HG03060 (cell line): ENCODE results near the gene TRMT61B.

Source experiments
- ATAC-seq: cut with Tn5 transposase; IDR thresholded peaks from one replicate; pipeline ENCODE4 v1.9.1; 2021; ENCODE audit warnings: low read depth, moderate number of reproducible peaks; ENCODE audit not compliant: unreplicated experiment

TRMT61B gene

DNA sequence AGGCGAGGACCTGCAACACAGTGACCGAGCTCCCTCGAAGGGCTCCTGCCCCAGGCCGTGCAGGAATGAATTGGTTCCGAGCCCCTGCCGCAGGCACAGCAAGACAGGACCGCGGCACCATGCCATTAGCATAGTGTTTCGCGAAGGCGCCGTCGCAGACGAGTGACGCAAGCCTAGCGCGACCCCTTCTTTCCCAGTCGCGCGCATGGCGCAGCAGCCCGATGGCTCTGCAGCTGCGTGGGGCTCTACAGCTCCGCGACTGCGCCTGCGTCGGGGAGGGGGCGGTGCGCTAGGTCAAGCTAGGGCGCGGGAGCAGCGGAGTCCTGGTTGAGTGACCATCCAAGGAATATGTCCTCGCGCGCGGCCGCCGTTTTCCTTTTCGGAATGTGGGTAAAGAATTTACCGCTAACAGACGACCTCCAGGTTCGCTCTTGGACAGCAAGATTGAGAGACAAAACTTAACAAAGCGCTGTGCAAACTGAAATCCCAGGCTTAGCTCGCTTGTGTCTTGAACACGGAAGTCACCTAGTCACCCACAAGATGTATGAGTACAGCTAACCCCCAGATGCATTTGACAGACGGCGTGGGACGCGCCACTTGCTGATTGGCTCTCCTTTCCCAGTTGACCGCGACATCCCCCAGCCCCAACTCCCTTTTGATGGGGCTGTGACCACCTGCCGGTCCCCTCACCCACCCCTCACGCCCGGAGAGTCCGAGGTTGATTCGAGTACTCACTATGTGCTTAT lies at the start of gene TRMT61B:
TSS of gene TRMT61B (minus strand) at position 164 of the 746 bp plus-strand sequence. CDS start at position 132, 32 bp downstream.
- ATAC-seq, result peak; percentile 78

DNA sequence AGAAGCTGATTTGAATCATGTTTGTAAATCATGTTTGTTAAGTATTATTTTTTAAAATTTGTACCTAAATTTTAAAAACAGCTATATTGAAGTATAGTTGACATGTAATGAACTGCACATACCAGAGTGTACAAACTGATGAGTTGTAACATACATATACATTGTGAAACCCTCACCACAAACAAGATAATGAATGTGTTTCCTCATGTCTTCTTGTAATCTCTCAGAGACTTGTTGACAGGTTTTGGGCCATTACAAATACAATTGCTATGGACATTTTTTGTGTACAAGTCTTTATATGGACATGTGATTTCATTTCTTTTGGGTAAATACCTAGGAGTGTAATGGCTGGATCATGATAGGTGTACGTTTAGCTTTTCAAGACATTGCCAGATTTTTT lies 45.8 kb upstream of the TRMT61B start:
- no peak for ATAC-seq

GRCh38 chr2:28909655-28910353 lies 39.7 kb upstream of the TRMT61B start:
- no peak for ATAC-seq

GRCh38 chr2:28908172-28908571 lies 38.1 kb upstream of the TRMT61B start:
- ATAC-seq, result no peak

GRCh38 chr2:28906821-28907220 lies 36.7 kb upstream of the TRMT61B start:
- no peak for ATAC-seq

- ATAC-seq, result no peak
Observed at GRCh38 chr2:28906376-28906775, 36.3 kb upstream of the TRMT61B start.

- no peak for ATAC-seq
Observed at GRCh38 chr2:28905533-28905932, 35.4 kb upstream of the TRMT61B start.

DNA sequence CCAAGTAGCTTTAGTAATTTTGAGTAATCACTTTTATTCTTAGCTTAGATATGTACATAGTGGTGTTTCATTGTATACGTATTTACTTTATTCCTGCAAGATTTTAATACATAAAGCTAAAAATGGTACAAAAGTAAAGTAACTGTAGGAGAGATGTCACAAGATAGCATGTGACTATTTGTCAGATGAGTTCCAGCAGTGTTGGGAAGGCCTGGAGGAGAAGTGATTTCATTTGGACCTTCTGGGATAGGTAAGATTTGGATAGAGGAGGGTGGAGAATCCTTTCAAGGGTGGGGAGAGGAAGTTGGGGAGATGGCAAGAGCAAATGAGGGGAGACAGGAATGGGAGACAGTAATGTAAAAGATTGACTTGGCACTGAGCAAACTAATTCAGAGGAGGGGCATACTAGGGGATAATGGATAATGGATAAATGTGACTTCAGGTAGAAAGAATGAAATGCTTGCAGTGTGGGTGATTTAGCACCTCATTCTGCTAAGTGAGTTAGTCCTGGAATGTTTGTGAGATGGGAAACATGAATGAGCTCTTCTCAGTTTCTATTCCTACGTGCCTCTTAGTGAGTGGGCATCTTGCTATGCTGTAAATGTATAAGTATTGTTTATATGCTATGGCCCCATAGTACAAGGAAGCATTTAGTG lies 34.8 kb upstream of the TRMT61B start:
- no peak for ATAC-seq

DNA sequence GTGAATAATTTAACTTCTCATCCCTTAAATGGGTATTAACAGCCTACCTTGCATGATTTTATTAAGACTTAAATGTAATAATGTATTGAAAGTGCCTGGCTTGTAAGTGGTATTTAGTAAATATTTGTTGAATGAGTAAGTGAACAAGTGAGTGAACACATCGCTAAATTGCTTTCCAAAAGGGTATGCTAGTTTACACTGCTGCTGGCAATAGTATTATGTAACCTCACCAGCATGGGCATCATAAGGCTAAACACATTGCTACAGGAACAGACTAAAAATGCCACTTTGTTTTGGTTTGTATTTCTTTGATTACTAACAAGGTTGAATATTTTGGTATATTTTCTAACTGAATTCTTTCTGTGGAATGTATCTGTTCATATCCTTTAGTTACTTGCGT lies 34.2 kb upstream of the TRMT61B start:
- ATAC-seq, result no peak

DNA sequence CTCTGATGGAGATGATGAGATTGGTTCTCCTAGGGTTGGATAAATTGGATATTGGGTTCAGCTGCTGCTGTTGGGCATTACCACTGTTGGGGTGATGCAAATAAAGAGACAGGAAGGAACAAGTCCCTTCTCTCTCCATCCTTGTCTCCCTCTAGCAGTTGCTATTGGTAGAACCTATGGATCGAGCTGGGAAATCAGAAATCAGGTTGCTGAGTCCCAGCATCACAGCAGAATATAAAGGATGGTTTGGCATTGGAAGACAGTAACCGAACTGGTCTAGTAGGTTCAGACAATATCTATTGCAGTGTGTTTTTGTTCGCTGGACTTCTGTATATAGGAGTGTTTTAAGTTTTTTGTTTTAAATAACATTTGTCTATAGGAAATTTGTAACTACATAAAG lies 32.5 kb upstream of the TRMT61B start:
- ATAC-seq, result no peak

DNA sequence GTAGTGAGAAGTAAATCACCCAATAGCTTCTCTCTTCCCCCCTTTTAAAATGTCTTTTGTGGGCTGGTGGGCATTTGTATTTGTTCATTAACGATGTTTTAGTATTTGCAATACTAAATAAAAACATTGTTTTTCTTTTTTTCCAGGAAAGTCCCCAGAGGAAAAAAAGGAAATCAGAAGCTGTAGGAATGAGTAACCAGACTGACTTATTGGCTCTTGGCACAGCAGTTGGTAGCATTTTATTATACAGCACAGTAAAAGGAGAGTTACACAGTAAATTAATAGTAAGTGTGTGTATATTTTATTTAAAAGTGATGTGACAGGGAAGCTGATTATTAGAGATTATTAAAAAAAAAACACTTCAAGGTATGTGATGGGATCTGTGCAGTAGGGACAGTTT lies 31.7 kb upstream of the TRMT61B start:
- no peak for ATAC-seq

GRCh38 chr2:28901202-28901601 lies 31.1 kb upstream of the TRMT61B start:
- ATAC-seq, result no peak

DNA sequence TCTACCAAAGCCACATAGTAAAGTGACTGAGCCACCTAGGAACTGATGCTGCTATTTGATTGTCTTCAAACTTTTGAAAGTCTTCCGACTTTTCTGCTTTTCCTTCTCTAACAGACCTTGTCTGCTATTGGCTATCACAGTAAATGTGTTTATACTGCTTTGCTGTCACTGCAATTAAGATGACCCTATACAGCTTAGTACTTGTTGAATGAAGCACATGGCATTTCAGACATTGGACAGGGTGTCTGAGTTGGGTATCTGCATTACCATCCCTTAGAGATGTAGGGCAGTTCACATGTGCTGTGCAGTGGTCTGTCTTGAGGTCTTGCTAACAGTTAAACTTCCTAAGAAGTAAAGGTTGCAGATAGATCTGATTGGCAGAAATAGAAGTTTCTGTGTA lies 27.9 kb upstream of the TRMT61B start:
- no peak for ATAC-seq

DNA sequence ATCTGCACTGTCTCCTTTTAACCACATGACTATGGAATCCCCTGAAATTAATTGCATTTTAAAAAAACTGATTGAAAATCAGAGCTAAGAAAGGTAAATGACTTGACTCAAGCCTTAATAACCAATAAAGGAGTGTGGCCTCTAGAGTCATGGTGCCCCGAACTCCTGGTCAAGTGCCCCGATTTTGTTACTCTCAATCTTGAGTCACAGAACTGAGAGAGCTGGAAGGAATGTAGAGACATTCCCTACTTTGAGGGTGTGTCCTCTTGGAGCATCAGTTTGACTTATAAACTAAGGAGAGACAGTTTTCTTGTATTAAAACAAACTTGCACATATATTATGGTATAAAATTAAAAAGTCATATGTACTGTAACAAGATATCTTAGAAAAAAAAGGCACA lies 26.8 kb upstream of the TRMT61B start:
- no peak for ATAC-seq

GRCh38 chr2:28895189-28895893 lies 25.2 kb upstream of the TRMT61B start:
- ATAC-seq, result no peak

- ATAC-seq, result peak; percentile 66
Observed at GRCh38 chr2:28894470-28895188, 24.5 kb upstream of the TRMT61B start, which contains the start of gene WDR43. WDR43 (plus strand) TSS chr2:28894667; CDS start chr2:28894699, 32 bp downstream.

DNA sequence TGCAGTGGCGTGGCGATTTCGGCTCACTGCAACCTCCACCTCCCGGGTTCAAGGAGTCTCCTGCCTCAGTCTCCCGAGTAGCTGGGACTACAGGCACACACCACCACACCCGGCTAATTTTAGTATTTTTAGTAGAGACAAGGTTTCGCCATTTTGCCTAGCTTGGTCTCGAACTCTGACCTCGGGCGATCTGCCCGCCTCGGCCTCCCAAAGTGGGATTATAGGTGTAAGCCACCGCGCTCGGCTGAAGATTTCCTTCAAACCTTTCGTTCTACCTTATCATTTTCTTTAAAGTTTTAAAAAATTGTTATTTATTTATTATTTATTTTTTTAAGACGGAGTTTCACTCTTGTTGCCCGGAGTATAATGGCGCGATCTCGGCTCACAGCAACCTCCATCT lies 23.4 kb upstream of the TRMT61B start:
- no peak for ATAC-seq

GRCh38 chr2:28880193-28880592 lies 10.1 kb upstream of the TRMT61B start:
- ATAC-seq, result no peak

DNA sequence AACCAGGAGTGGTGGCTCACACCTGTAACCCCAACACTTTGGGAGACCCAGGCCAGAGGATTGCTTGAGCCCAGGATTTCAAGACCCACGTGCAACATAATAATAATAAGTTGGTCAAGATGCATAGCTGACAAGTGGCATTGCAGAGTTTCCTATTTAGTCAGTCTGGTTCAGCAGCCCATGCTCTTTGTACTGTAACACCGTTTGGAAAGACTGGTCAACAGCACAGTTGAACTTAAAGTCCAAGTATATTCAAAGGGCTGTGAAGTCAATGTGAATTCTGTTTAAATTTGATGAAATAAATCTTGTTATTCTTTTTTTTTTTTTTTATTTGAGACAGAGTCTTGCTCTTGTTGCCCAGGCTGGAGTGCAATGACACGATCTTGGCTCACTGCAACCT lies 1.5 kb upstream of the TRMT61B start:
- ATAC-seq, result no peak

DNA sequence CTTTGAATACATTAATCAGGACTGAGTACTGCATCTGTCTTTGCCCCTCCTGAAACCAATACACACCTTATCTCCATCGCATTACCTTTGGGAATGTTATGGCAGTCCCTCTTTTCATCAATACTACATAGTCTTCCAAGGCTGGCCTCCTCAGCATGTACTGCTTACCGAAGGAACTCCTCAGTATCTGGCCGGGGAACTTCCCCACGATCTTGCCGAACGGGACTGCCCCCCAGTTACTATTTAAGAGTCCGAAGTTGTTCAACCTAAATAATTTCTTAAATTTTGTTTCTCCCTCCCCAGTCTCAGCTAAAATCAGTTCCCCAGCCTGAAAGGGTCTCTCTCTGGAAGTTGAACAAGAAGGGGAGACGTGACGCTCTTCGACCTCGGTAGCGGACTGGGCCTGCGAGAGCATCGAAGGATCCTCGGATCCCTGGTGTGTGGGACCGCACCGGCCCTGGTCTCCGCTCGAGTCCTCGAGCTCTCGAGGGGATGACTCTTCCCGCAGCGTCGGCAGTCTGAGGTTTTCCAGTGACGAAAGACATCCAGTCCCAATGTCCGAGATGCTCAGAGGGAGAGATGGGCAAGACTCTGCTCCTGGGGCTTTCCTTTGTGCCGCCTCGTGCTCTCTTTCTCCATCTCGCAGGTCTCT lies 489 bp downstream of the TRMT61B start:
- no peak for ATAC-seq
